Measurements from ENCODE around the gene ANTXRL. TPM values are rescaled to one million over a fixed set of nuclear protein-coding genes. Genes with fewer than 3 reads are reported as not detected.

ANTXRL gene
- total RNA-seq, 1 donor from 2014 or later: not detected

DNA sequence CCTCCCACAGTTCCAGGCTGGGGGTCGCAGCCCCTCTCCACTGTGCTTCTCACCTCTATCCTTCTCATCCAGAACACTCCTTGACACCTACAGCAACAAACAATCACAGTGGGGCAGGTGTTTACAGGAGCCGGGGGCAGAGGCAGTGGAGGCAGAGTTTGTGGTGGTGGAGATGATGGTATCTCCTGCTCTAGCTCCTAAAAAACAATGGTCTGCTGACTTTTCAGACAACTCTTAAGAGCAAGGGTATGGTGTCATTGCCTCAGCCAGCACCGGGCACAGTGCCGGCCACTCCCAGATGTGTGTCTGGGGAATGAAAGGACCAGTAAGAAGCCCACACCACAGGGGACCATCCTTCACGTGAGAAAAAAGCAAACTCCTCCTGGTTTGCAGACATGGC is 36.3 kb upstream of the ANTXRL start:
- H3K4me1 ChIP-seq: no peaks in the 10 kb centered on the region
- H3K9me3 ChIP-seq: no peaks in the 10 kb centered on the region
- no peaks in the 10 kb centered on the region for H3K36me3 ChIP-seq
- H3K27me3 ChIP-seq: no peaks in the 10 kb centered on the region
- intact Hi-C loops (cut with DNase I): no loop called here
- H3K4me3 ChIP-seq: no peak overlapping the region
- no peak overlapping the region for H3K27ac ChIP-seq
- TF ChIP-seq, protein P1, sequence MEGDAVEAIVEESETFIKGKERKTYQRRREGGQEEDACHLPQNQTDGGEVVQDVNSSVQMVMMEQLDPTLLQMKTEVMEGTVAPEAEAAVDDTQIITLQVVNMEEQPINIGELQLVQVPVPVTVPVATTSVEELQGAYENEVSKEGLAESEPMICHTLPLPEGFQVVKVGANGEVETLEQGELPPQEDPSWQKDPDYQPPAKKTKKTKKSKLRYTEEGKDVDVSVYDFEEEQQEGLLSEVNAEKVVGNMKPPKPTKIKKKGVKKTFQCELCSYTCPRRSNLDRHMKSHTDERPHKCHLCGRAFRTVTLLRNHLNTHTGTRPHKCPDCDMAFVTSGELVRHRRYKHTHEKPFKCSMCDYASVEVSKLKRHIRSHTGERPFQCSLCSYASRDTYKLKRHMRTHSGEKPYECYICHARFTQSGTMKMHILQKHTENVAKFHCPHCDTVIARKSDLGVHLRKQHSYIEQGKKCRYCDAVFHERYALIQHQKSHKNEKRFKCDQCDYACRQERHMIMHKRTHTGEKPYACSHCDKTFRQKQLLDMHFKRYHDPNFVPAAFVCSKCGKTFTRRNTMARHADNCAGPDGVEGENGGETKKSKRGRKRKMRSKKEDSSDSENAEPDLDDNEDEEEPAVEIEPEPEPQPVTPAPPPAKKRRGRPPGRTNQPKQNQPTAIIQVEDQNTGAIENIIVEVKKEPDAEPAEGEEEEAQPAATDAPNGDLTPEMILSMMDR (IDR thresholded peaks at IDR 0.05): no peak
- TF ChIP-seq POLR2A (IDR thresholded peaks at IDR 0.05) (no peak), POLR2AphosphoS5 (IDR thresholded peaks at IDR 0.05; ENCODE audit: insufficient read depth in 1 of 2, low read depth in 1 of 2) (no peak)
- peak; percentile 74 to 79 for DNase-seq (ENCODE audit: extremely low spot score in 2 of 2)

DNA sequence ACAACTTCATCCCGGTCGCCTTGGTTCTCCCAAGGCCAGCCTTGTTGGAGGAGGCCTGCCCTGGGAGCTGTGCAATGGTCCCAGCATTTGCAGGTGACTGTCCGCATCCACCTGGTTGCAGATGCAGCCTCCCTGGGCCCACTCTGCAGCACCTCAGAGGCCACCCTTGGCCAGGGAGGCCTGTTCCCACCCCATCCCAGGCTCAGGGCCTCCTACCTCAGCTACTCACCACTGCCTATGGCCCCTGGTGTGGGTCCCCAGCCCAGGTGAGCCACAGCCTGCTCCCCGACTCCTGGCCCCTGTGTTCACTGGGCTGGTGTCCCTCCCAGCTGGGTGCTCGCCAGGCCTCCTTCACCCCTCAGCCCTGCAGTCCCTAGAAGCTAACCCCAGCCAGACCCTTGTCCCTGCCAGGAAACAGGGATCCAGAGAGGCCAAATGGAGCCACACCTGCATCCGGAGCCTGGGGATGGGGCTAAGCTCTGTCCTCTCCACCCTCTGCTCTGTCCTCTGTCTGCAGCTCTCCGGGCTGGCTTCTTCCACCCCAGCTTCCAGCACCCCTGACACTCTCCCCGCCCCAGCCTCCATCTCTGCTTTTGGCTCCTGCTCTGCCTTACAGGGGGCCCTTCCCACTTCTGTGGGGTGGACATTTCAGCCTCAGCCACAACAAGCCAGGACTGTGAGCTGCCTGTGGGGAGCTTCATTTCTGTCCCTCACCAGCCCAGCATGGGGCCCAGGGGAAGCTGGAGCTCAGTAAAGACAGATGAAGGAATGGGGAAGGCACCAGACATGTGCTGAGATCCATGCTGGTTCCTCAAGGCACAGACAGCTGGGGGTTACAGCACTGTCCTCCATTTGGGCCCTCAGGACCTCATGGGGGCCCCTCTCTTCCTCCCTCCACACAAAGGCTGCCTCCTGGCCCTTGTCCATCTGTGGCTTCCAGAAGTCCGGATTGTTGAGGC is 35.6 kb upstream of the ANTXRL start:
- Histone ChIP-seq H3K4me3 (no peak overlapping the region), H3K4me1 (no peaks in the 10 kb centered on the region), H3K36me3 (no peaks in the 10 kb centered on the region), H3K9me3 (no peaks in the 10 kb centered on the region), H3K27me3 (no peaks in the 10 kb centered on the region), H3K27ac (no peak overlapping the region)
- intact Hi-C loops (cut with DNase I): no loop called here
- TF ChIP-seq POLR2A (IDR thresholded peaks at IDR 0.05): no peak
- TF ChIP-seq POLR2AphosphoS5 (IDR thresholded peaks at IDR 0.05; ENCODE audit: insufficient read depth in 1 of 2, low read depth in 1 of 2): no peak
- TF ChIP-seq, protein P1 (IDR thresholded peaks at IDR 0.05): no peak
- peak; percentile 72 to 91 for DNase-seq (ENCODE audit: extremely low spot score in 2 of 2)

DNA sequence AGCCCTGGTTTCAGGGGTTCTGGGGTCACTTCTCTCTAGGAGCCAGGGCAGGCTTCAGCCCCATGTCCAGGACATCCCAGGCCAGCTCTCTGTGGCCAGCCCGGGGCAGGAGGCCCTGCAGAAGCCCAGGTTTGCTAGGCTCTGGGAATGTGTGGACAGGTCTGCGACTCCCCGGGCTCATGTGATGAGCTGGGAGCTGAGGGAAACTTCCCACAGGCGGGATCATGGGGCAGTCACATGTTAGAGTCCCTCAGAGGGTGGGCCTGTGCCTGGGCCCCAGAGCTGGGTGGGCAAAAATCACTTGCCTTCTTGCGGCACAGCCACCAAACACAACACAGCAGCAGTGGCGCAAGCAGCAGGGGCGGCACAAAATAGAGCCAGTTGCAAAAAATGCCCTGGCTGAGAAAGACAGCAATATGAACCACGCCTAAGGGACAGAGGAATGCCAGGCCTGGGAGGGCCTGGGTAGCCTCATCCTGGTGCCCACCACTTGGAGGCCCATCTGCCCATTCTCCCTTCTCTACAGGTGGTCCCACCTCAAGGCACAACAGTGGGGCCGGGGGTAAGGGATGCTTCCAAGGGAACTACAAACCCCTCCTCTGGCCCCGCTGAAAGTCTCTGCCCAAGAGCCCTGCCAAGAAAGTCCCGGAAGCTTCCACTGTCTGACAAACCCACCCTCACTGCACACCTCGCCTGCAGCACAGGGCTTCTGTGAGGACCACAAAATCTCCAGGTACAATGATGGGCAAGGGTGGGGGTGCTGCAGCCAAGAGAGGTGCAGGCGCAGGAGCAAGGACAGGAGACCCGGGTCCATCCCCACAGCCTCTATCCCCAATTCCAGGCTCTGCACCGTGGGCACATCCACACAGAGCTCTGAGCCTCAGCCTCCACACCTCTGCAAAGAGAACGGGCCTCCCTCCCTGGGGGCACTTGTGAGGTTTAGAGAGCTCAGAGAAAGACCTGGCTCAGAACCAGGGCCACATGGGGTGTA is 34.6 kb upstream of the ANTXRL start:
- Histone ChIP-seq H3K27me3 (no peaks in the 10 kb centered on the region), H3K36me3 (no peaks in the 10 kb centered on the region), H3K4me1 (no peaks in the 10 kb centered on the region), H3K27ac (no peak overlapping the region), H3K4me3 (no peak overlapping the region), H3K9me3 (no peaks in the 10 kb centered on the region)
- intact Hi-C loops (cut with DNase I): no loop called here
- TF ChIP-seq POLR2AphosphoS5 (IDR thresholded peaks at IDR 0.05; ENCODE audit: insufficient read depth in 1 of 2, low read depth in 1 of 2): no peak
- TF ChIP-seq POLR2A (IDR thresholded peaks at IDR 0.05): no peak
- TF ChIP-seq, protein P1 (IDR thresholded peaks at IDR 0.05): no peak
- peak; percentile 64 to 72 for DNase-seq (ENCODE audit: extremely low spot score in 2 of 2)

GRCh38 chr10:46253076-46254006 is 33.5 kb upstream of the ANTXRL start:
- no peaks in the 10 kb centered on the region for H3K36me3 ChIP-seq
- TF ChIP-seq POLR2AphosphoS5 (IDR thresholded peaks at IDR 0.05; ENCODE audit: insufficient read depth in 1 of 2, low read depth in 1 of 2) (no peak), POLR2A (IDR thresholded peaks at IDR 0.05) (no peak)
- TF ChIP-seq, protein P1 (IDR thresholded peaks at IDR 0.05): no peak
- no peak overlapping the region for H3K27ac ChIP-seq
- no peak overlapping the region for H3K4me3 ChIP-seq
- peak; percentile 74 to 77 for DNase-seq (ENCODE audit: extremely low spot score in 2 of 2)
- H3K27me3 ChIP-seq: no peaks in the 10 kb centered on the region
- intact Hi-C loops (cut with DNase I): no loop called here
- H3K9me3 ChIP-seq: no peaks in the 10 kb centered on the region
- H3K4me1 ChIP-seq: no peaks in the 10 kb centered on the region

Data from vagina (tissue), 2 donors.